Activated T-helper 1 cell treated with Interleukin-2 at 50 U/mL for 16 hours (primary cell): ENCODE results near the gene KCNH2.

ENCODE experiments used
- DNase-seq: peaks from one replicate; pipeline ENCODE4 v3.0.0-alpha.2; 2020; ENCODE audit warnings: low read depth

KCNH2 gene

DNA sequence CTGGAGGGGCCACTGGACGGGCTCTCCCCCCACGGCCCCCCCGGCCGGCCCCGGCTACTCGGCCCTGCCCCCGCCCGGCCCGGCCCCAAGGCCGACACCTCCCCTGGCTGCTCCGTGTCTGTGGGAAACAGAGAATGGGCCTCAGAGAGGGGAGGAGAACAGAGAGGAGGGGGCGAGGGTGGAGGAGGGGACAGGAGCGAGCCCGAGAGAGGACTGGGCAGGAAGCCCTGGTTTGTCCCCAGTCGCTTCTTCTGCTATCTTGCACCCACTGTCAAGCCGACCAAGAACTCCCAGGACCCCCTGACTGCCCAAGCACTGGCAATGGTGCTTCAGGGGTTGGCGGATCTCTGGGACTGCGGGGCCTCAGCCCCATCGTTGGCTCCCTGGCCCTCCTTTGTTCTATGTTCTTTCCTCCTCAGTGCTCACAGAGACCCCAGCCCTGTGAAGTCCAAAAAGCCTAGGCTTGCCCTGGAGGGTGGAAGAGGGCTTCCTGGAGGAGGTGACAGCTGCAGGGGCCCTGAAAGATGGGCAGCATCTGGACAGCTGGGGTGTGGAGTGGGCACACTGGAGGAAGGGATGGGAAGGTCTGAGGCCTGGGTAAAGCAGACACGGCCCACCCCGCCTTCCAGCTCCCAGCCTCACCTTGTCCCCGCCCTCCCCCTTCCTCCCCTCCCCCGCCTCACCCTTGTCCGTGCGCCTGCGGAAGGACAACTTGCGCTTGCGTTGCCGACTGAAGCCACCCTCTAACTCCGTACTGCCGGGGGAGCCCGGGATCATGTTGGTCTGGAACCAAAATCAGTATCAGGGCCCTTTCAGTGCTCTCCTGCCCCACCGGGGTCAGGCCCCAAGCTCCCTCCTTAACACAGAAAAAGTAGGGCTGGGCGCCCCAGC is 30.1 kb downstream of the KCNH2 start:
- DNase-seq = no peak

- DNase-seq = no peak
Measured at GRCh38 chr7:150947241-150947745, 30.8 kb downstream of the KCNH2 start.

- DNase-seq = no peak
Measured at GRCh38 chr7:150946421-150947240, 31.5 kb downstream of the KCNH2 start.

GRCh38 chr7:150945853-150946420 is 32.2 kb downstream of the KCNH2 start:
- DNase-seq = no peak

DNA sequence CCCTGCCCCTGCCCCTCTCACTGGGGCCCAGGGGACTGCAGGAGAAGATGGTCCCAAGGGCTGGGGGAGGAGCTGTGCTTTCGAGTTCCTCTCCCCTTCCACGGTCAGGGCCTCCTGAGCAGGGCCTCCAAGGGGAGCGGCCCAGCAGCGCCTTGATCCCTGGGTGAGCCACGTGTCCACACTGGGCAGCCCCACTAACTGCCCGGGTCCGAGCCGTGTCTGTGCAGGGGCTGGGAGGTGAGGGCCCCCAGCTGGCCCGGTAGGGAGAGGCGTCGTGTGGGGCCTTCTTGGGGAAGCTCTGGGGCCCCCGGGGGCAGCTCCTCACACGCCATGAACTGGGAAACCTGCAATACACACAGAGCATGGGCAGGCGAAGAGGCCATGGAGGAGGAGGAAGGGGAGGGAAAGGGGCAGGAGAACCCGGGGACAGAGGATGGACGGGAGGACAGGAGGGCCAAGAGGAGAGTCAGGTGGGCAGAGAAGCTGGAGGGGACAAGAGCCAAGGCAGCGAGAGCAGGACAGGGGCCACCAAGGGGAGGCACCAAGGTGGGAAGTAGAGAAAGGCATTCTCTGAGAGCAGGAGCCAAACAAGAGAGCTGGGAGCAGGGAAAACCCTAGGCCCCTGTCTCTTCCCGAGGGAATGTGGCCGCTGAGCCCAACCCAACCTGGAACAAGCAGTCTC is 32.8 kb downstream of the KCNH2 start:
- DNase-seq = no peak

DNA sequence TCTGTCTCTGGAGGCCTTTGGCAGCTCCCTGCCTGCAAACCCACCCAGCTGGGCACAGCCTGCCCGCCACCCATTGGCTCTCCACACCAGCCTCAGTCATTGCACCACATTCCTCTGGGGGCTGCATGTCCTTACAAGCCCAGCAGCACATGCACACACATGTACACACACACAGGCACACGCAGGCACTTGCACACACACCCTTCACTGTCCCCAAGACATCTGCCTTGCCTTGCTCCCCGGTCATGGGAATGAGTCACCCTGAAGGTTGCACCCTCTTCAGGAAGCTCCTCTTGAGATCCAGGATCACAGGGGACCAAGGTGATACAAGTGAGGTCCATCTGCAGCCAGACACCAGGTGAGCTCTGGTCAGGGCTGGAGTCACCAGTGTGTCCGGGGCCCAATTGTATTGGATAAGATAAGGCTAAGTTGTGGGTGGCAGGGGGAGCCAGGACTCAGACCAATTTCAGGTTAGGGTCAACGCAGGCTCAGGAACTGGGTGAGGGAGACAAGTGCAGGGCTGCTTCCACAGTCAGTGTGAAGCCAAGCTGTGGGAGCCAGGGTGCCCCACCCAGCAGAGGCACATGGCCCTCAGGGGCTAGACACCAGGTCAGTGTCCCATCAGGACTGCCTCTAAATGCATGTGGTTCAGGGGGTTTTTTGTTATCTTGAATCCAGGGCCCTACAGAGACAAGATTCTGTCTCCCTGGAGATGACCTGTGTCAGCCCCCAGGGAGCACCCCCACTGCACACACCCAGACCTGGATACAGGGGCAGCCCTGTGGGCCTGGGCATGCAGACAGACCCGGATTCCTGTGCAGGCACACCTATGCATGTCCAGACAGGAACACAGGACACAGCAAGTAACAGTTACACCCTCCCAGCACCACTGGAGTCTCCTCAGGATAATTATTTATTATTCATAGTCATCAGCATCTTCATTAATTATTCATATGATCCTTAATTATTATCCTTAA is 33.8 kb downstream of the KCNH2 start:
- DNase-seq = no peak

DNA sequence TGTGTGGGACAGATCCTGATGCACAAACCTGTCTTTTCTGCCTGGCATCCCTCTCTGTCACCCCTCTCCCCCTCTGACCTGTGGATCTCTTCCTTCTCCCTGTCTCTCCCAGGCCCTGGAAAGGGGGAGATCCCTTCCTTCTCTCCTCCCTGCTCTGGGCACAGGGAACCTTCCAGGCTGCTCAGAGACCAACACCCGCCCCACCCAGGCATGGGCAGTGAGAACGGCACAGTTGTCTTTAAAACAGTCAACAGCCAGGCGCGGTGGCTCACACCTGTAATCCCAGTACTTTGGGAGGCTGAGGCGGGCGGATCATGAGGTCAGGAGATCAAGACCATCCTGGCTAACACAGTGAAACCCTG is 34.7 kb downstream of the KCNH2 start:
- no peak for DNase-seq

DNA sequence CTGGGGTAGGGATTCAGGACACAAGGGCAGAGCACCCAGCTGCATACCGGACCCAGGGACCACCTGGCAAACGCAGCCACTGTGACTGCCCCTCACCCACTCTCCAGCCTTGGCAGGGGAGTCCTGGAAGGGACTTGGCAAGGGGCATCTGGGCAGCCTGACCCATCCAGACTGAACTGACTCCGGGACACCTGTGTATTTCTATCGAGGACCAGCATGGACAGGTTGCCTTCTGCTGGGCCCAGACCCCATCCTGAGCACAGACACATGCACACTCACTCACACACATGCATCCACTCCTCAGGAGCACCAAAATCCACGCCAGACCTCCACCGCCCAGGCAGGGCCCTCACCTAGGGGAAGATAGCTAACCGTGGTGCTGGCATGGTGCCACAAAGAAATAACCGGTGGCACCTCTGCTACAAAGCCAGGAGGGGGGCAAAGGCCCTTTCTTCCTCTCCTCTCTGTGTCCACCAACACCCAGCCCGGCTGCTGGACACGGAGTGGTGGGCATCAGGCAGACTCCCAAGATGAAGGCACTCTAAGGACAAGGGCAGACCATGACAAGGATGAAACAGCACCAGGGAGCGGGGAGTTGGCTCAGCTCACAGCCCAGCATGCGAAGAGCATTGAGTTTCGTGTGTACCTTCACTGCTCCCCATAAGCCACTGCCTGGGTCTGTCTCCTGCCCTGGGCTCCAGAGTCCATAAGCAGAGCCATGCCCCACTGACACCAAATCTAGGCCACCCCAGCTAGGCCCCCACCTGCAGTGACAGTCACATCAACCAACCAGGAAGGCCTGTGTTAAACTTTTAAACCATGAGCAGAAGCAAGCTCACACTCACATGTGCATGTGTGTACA is 35.3 kb downstream of the KCNH2 start:
- DNase-seq = no peak

DNA sequence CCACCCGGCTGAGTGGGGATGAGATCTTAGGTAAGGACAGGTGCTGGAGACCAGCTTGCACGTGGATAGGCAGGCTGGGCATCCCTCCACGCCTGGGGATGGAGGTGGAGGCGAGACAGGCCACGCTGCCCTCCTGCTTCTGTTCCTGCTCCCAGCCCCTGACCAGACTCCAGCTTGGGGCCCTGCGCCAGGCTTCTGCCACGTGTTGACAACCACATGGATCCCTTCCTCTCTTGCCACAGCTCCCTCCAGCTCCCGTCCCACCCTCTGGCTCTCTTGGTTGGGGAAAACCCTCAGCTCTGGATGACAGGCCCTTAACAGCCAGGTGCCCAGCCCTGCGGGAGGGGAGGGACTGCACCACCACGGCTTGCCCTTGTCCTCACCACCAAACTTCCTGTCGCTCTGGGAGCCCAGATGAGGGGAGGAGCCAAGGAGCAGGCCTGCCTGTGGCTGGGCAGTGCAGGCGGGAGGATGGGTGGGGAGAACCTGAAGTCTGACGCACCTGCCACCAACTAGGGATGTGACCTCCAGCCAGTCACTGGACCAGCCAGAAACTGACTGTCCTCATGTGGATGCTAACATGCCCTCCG is 36.0 kb downstream of the KCNH2 start:
- peak; percentile 38 for DNase-seq

- DNase-seq = no peak
Measured at GRCh38 chr7:150941351-150942000, 36.6 kb downstream of the KCNH2 start.

DNA sequence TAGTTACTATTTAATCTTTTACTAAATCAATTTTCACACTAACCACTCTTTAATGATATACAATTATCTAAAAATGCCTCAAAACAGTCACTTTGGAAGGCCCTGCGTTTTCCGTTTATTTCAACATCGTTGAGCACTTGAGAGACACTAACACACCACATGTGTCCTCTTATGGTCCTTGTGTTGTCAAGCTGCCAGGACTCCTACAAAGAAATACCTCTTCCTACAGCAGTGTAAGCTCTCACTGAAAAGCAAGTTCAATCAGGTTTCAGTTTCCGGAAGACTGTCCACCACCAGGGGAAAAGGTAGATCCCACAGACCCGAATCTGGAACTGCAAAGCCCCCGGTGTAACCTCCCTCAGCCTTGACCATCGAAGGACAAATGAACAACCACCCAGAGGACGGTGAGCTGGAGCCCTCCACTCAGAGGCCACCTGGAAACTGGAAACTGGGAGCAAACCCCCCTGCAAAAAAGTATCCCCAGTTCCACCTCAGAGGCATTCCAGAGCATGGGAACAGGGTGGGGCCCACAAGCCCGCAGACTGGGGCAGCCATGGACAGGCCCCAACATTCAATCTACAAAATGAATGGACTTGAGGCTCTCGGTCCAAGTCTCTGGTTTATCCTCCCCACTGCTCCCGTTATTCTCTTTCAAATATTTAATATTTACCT is 37.6 kb downstream of the KCNH2 start:
- no peak for DNase-seq

DNA sequence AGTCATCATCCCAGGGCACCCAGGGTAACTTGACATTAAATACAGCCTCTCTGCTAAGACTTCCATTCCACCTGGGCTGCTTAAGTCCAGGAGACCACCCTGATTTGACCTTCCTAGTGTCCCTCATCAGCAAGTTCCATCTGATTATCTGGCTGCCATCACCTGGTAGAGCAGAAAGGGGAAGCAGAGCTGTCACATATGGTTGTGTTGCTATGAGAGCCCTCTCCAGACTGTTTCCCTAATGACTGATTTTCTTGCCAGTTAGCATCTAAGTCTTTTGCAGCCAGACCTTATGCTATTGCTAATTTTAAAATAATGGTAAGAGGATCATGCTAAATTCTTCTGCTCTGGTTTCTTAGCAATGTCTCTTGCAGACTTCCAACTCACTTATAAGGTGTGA is 38.7 kb downstream of the KCNH2 start:
- DNase-seq = no peak

DNA sequence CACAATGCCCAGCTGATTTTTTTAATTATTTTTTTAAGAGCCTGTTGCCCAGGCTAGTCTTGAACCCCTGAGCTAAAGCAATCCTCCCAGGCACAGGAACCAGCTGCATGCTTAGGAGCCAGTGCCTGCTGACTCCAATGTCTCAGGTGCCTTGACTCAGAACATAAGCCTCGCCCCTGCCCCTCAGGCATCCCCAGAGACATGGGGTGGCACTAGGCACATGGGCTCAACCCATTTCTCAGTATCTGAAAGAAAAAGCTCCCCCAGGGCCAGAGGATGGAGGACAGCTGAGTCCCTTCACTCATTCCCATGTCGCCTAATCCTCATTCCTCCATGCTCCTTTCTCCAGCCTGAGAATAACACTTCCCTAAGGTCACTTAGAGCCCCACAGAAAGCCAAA is 39.1 kb downstream of the KCNH2 start:
- DNase-seq = no peak

- DNase-seq = no peak
Measured at GRCh38 chr7:150938566-150938965, 39.6 kb downstream of the KCNH2 start.

DNA sequence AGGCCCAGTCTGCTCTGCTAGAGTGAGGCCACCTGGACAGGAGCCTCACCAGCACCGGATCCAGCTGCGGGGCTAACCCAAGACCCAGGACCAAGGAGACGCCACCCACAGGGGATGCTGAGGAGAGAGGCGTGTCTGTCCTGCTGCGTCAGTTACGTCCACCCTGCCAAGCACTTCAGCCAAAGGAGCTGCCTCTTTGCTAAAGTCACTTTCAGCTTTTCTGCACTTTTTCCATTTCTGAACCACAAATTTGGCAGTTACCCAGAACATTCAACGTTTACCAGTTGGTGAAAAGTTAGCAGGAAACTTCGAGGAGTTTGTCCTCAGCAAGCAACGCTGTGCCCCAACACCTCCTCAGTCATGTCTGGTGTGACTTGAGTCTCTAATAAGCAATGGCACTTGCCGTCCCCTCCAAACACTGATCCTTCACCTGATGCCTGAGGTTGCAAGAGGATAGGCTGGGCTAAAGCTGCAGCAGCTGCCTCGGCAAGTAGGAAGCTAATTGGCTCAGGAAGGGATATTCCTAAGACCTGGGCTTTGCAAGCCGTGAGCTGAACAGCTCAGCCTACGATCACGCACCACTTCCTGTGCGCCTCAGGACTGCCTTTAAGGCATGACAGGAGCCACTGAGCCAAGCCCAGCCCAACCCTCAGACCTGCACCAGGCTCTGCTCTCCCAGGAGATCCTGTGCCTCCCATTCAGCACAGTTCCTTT is 40.1 kb downstream of the KCNH2 start:
- no peak for DNase-seq

GRCh38 chr7:150936018-150936417 is 42.1 kb downstream of the KCNH2 start:
- no peak for DNase-seq

DNA sequence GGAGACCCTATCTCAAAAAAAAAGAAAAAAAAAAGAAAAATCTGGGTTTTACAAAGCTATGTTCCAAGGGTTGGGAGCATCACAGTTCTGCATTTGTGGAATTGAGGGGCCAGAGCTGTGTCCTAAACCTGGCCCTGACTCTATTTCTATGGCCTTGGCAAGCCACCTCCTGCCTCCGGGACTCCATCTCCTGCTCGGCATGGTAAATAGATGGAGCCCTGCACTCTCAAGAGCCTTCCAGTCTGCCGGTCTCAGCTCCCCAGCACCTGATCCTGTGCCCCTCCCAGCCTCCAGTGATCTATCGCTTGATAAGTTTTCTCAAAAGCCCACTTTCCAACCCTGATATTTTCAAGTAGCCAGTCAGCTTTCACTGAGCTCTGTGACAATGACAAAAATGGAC is 43.0 kb downstream of the KCNH2 start:
- DNase-seq = no peak
